ENCODE data around the gene PCDH8. TPM values are rescaled to one million over a fixed set of nuclear protein-coding genes. Genes with fewer than 3 reads are reported as not detected.
"Not testable (repeated sequence)": the region's sequence is repeated elsewhere in the genome, so short reads cannot be mapped to it uniquely, and the experiment has no call there.

The PCDH8 gene
- total and polyA plus RNA-seq, 12 donors: not detected

GRCh38 chr13:52830946-52831345 lies 17.5 kb downstream of the PCDH8 start:
- H3K4me1 ChIP-seq: no peaks in the 10 kb centered on the region
- no peak overlapping the region for H3K27ac ChIP-seq
- H3K9me3 ChIP-seq: no peaks in the 10 kb centered on the region
- 74 to 76% methylated on average over 2 of the region's 2 CpGs for WGBS, 2 donors
- intact Hi-C loops (cut with DNase I): no loop called here
- no peak for DNase-seq
- TF ChIP-seq CTCF (IDR thresholded peaks at IDR 0.05): no peak
- H3K36me3 ChIP-seq: no peaks in the 10 kb centered on the region
- H3K27me3 ChIP-seq: peaks cover 0 to 62% (median 13%) of the 10 kb centered on the region in 7 donors
- no peak for ATAC-seq
- H3K4me3 ChIP-seq: no peak overlapping the region

GRCh38 chr13:52827839-52828238 lies 20.6 kb downstream of the PCDH8 start:
- no peaks in the 10 kb centered on the region for H3K4me1 ChIP-seq
- TF ChIP-seq CTCF (IDR thresholded peaks at IDR 0.05): no peak
- H3K9me3 ChIP-seq: no peaks in the 10 kb centered on the region
- H3K36me3 ChIP-seq: no peaks in the 10 kb centered on the region
- 75 to 85% methylated on average over 7 of the region's 7 CpGs for WGBS, 2 donors
- DNase-seq (no peak), ATAC-seq (no peak)
- intact Hi-C loops (cut with DNase I): no loop called here
- peaks cover 0 to 32% (median 0%) of the 10 kb centered on the region in 7 donors for H3K27me3 ChIP-seq
- H3K27ac ChIP-seq: no peak overlapping the region
- H3K4me3 ChIP-seq: no peak overlapping the region

GRCh38 chr13:52817886-52818285 lies 30.6 kb downstream of the PCDH8 start:
- H3K36me3 ChIP-seq; H3K9me3 ChIP-seq; H3K4me3 ChIP-seq; H3K27ac ChIP-seq; intact Hi-C loops (cut with DNase I); H3K4me1 ChIP-seq; ATAC-seq; DNase-seq: not testable (repeated sequence)
- whole genome bisulfite sequencing, 2 donors: 94 to 96% methylated on average over 27 to 29 of the region's 29 CpGs
- peaks cover 0 to 16% (median 3%) of the 10 kb centered on the region in 7 donors for H3K27me3 ChIP-seq

GRCh38 chr13:52815330-52815729 lies 33.1 kb downstream of the PCDH8 start:
- H3K36me3 ChIP-seq: no peaks in the 10 kb centered on the region
- H3K27ac ChIP-seq: no peak overlapping the region
- TF ChIP-seq CTCF (IDR thresholded peaks at IDR 0.05): no peak
- DNase-seq (no peak), ATAC-seq (no peak)
- H3K27me3 ChIP-seq: peaks cover 0 to 6% (median 3%) of the 10 kb centered on the region in 7 donors
- intact Hi-C loops (cut with DNase I): no loop called here
- H3K4me3 ChIP-seq: no peak overlapping the region
- WGBS, 2 donors: 97% methylated on average over 26 of the region's 26 CpGs
- no peaks in the 10 kb centered on the region for H3K9me3 ChIP-seq
- H3K4me1 ChIP-seq: peaks cover 0 to 1% (median 0%) of the 10 kb centered on the region in 9 donors

- ATAC-seq (no peak), DNase-seq (no peak)
- no peak overlapping the region for H3K4me3 ChIP-seq
- TF ChIP-seq CTCF (IDR thresholded peaks at IDR 0.05): no peak
- no peaks in the 10 kb centered on the region for H3K36me3 ChIP-seq
- H3K27me3 ChIP-seq: peaks cover 0 to 6% (median 0%) of the 10 kb centered on the region in 7 donors
- peaks cover 0 to 12% (median 5%) of the 10 kb centered on the region in 9 donors for H3K4me1 ChIP-seq
- no peaks in the 10 kb centered on the region for H3K9me3 ChIP-seq
- 87 to 88% methylated on average over 3 of the region's 3 CpGs for WGBS, 2 donors
- intact Hi-C loops (cut with DNase I): no loop called here
- H3K27ac ChIP-seq: no peak overlapping the region
Observed at GRCh38 chr13:52812941-52813340, 35.5 kb downstream of the PCDH8 start.

Measured in heart right ventricle (tissue), 16 donors.